ENCODE data around the gene THAP11.
"Not testable (repeated sequence)": the region's sequence is repeated elsewhere in the genome, so short reads cannot be mapped to it uniquely, and the experiment has no call there.

Gene THAP11

GRCh38 chr16:67837811-67838210, 4.3 kb upstream of the THAP11 start:
- FAIRE-seq, result no peak

- no peak for FAIRE-seq
Measured at GRCh38 chr16:67841198-67841815, 813 bp upstream of the THAP11 start.

DNA sequence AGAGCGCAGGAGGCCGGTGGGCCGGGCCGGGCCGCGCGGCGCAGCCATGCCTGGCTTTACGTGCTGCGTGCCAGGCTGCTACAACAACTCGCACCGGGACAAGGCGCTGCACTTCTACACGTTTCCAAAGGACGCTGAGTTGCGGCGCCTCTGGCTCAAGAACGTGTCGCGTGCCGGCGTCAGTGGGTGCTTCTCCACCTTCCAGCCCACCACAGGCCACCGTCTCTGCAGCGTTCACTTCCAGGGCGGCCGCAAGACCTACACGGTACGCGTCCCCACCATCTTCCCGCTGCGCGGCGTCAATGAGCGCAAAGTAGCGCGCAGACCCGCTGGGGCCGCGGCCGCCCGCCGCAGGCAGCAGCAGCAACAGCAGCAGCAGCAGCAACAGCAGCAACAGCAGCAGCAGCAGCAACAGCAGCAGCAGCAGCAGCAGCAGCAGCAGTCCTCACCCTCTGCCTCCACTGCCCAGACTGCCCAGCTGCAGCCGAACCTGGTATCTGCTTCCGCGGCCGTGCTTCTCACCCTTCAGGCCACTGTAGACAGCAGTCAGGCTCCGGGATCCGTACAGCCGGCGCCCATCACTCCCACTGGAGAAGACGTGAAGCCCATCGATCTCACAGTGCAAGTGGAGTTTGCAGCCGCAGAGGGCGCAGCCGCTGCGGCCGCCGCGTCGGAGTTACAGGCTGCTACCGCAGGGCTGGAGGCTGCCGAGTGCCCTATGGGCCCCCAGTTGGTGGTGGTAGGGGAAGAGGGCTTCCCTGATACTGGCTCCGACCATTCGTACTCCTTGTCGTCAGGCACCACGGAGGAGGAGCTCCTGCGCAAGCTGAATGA, 606 bp downstream of the THAP11 start:
- FAIRE-seq, result no peak

- no peak for FAIRE-seq
Measured at GRCh38 chr16:67843343-67843765, 1.2 kb downstream of the THAP11 start.

- FAIRE-seq, result no peak
Measured at GRCh38 chr16:67844497-67844896, 2.4 kb downstream of the THAP11 start.

GRCh38 chr16:67845291-67846062, 3.4 kb downstream of the THAP11 start:
- FAIRE-seq, result no peak

DNA sequence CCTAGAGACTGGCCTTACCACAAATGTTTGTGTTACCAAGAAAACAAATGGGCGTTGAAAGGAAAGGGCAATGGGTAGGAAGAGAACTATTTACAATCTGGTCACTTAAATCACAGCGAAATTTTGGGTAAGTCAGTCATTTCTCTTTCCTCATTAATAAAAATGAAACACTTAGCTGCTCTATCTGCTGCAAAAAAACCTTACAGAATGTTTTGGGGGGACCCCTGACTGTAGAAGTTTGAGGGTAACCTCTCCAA, 3.9 kb downstream of the THAP11 start:
- FAIRE-seq, result no peak

GRCh38 chr16:67846320-67847063, 4.4 kb downstream of the THAP11 start, which contains the start of gene NUTF2:
NUTF2 (plus strand) TSS chr16:67846933; CDS start chr16:67865131, 18,198 bp downstream.
- peak; percentile 65 for FAIRE-seq

- FAIRE-seq, result no peak
Measured at GRCh38 chr16:67847064-67847861, 5.1 kb downstream of the THAP11 start, which contains the start of gene CENPT. CENPT (minus strand) TSS chr16:67847693; CDS start chr16:67833859, 13,834 bp downstream.

- FAIRE-seq, result no peak
Measured at GRCh38 chr16:67848118-67848517, 6.0 kb downstream of the THAP11 start.

- no peak for FAIRE-seq
Measured at GRCh38 chr16:67853670-67854069, 11.6 kb downstream of the THAP11 start.

- FAIRE-seq, result no peak
Measured at GRCh38 chr16:67855789-67856188, 13.7 kb downstream of the THAP11 start.

DNA sequence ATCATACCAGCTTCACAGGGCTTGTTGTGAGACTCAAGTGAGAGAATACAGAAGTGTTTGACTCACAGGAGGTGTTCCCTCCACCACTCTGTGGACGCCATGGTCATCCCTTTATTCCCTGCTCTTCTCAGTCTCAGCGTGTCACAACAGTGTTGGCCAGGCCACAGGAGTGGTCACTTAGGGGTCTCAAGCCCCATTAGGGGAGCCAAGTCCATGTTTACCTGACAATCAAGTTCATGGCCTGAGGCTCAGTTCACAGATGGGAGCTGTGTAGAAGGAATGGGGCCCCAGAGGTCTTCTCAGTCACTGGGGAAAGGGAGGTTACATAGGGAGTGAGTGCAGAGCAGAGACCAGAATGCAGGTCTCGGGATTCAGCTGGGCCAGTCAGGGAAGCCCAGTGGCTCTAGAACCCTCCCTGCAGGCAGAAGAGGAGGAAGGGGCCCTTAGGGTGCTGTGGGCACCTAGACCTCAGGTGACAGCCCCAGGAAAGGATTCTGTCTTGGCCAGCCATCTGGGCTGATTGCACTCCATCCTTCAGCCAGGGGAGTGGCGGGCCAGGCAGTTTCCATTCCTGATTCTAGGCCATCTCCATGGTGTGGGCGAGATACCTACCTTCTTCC, 14.9 kb downstream of the THAP11 start:
- no peak for FAIRE-seq

GRCh38 chr16:67857547-67858233, 15.6 kb downstream of the THAP11 start:
- FAIRE-seq, result no peak

DNA sequence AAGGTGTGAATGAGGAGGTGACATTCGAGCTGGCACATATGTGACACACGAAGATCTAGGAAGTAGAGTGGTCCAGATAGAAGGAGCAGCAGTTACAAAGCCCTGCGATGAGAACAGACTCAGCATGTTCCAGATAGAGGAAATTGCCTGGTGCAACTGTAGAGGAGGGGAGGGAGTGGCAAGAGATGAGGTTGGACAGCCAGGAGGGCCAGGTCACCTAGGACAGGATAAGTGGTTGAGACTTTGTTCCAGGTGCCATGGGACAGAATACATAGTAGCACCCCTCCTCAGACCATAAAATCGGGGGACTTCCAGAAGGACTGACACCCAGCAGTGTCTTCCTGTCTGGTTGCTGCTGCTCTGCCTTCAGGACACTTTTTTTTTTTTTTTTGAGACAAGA, 16.4 kb downstream of the THAP11 start:
- FAIRE-seq, result no peak

GRCh38 chr16:67860589-67861398, 18.7 kb downstream of the THAP11 start:
- no peak for FAIRE-seq

DNA sequence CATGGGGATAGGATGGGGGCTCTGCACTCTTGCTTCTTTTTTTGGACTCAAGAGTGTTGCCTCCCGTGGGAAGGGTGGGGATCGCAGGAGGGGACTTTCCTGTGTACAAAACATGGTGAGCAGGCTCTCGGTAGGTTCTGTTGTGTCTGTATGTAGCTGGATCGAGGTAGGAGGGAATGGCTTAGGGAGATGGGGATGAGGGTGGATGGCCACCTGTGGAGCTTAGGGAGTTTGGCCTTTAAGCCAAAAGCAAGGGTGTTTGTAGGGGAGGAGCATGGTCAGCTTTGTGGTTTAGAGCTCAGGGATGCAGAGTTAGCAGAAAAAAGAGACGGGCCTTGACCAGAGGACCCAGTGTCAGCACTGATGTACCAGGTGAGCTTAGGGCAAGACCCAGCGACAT, 19.8 kb downstream of the THAP11 start:
- no peak for FAIRE-seq

GRCh38 chr16:67862623-67863583, 20.8 kb downstream of the THAP11 start:
- FAIRE-seq, result no peak

DNA sequence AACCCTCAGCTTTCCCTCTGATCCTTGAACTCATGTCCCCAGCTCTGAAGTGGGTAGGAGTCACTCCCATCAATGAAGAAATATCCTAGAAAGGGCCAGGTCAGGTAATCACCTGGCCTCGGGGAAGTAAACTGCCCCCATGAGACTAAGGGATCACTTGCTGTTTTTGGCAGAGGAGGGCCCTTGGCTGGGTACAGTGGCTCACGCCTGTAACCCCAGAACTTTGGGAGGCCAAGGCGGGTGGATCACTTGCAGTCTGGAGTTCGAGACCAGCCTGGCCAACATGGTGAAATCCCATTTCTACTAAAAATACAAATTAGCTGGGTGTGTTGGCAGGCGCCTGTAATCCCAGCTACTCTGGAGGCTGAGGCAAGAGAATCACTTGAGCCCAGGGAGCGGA, 21.9 kb downstream of the THAP11 start:
- not testable (repeated sequence) for FAIRE-seq

Measured in A204.1 (cell line).